GM23338 (cell line): ENCODE data around the gene PEX16.

Experiments used
- CTCF ChIP-seq, 2 experiments: fragments of 200-600 bp in 1 of 2; sonication (generic) in 1 of 2; conservative IDR thresholded peaks; 2 replicates each; pipeline versions ENCODE4 v1.5.1 to v1.6.1; 2016 to 2017; ENCODE audit warnings: antibody characterized with exemption in 2 of 2, low read depth in 2 of 2, mild to moderate bottlenecking in 2 of 2, moderate library complexity in 1 of 2
- EZH2phosphoT487 ChIP-seq: fragments of 200-600 bp; sonication (generic); IDR thresholded peaks from one replicate; pipeline ENCODE4 v1.8.1; 2018; ENCODE audit warnings: antibody characterized with exemption; ENCODE audit not compliant: unreplicated experiment
- POLR2AphosphoS5 ChIP-seq: IDR thresholded peaks from 2 replicates; pipeline ENCODE4 v1.6.1; 2016; ENCODE audit warnings: antibody characterized with exemption, low read depth

GRCh38 chr11:45925550-45925949 lies 7.9 kb upstream of the PEX16 start:
- TF ChIP-seq CTCF (conservative IDR thresholded peaks at IDR 0.05; ENCODE audit: low read depth in 2 of 2) (no peak), EZH2phosphoT487 (no peak), POLR2AphosphoS5 (no peak)
